NCI-H146 treated with DMSO at 0.1 percent for 48 hours (cell line): ENCODE data around the gene TPCN2.
"Not testable (repeated sequence)": the region's sequence is repeated elsewhere in the genome, so short reads cannot be mapped to it uniquely, and the experiment has no call there.

ENCODE experiments used
- DNase-seq: peaks from one replicate; lab custom pipeline; 2025; ENCODE audit not compliant: unreplicated experiment; lab: John Stamatoyannopoulos, UW

Gene TPCN2

DNA sequence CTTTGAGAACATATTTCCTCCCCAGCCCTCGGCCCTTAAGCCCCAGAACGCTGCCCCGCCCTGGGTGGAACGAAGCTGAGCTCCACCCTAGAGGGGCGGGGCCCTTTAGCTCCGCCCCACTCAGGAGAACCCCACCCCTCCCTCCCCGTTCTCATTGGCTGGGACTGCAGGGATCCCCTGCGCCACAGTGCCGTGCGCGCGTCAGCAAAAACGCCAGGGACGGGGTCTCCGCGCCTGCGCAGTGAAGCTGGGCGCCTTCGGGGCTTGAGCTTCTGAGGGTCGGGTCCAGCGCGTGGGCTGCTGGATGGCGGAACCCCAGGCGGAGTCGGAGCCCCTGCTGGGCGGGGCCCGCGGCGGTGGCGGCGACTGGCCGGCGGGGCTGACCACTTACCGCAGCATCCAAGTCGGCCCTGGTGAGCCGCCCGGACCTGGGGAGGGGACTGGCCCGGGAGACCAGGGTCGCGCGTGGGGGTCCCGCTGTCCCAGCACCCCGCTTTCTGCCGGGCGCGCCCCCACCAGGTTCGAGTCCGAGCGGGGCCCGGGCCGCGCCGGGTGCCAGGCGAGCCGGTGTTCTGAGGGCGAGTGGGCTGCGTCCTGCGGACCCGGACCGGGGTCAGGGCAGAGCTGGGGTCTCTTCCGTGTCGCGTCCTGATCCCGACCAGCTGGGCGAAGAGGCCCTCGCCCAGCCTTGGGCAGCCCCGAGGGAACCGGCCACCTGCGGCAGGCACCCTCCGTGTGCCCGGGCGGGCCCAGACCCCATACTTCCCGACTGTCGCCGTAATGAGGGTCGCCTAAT lies at the start of gene TPCN2:
TSS of gene TPCN2 (plus strand) at position 239 of the 796 bp plus-strand sequence. CDS start at position 305, 66 bp downstream.
- DNase-seq: peak; percentile 81

DNA sequence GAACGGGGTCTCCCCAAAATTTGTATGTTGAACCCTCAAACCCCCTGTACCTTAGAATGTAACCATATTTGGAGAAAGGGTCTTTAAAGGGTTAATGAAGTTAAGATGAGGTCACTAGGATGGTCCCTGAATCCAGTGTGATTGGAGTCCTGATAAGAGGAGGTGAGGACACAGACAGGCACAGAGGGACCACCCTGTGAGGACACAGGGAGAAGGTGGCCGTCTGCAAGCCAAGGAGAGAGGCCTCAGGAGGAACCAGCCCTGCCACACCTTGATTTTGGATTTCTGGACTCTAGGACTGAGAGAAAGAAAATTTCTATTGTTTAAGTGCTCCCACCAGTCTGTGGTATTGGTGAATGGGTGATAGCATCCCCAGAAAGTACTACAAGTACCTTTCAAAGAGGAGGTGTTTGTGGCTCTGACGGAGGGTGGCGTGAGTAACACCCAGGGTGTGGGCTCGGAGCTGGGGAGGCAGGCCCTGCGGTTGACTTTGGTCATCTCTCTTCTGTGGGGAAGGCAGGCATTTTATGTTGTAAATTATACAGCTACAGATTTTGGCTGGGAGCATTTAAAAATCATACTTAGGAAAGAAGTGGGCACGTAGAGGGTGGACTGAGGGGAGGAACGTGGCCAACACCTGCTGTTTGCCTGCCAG lies 49.5 kb upstream of the TPCN2 start:
- no peak for DNase-seq

DNA sequence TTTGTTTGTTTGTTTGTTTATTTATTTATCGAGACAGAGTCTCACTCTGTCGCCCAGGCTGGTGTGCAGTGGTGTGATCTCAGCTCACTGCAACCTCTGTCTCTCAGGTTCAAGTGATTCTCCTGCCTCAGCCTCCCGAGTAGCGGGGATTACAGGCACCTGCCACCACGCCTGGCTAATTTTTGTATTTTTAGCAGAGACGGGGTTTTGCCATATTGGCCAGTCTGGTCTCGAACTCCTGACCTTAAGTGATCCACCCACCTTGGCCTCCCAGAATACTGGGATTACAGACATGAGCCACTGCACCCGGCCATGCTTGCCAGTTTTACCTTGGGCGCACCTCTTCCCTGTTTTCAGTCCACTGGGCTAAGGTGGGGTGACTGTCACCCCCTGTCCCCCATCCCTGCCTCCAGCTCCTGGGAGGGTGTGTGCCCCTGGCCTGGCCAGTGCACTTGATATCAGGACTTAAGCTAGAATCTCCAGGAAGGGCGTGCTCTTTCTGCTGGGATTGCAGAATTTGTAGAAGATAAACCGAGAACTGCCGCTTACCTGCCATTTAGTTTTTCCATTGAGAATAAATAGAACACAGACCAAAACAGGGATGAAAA lies 48.9 kb upstream of the TPCN2 start:
- not testable (repeated sequence) for DNase-seq

DNA sequence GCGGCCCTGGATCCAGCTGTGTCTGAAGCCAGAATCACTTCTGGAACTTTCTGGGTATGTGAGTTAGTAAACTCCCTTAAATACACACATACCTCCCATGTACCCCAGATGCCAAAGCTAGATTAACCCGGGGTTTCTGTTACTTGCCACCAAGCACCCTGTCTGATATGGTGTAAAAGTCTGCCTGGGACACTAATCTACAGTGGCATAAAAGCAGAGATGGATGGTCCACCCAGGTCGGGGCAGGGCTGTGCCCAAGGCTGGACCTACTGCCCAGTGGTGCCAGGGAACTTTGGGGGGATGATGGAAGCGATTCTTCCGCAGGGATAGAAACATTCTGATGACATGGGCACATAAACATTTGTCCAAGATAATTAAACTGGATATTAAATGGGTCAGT lies 48.3 kb upstream of the TPCN2 start:
- DNase-seq: no peak

DNA sequence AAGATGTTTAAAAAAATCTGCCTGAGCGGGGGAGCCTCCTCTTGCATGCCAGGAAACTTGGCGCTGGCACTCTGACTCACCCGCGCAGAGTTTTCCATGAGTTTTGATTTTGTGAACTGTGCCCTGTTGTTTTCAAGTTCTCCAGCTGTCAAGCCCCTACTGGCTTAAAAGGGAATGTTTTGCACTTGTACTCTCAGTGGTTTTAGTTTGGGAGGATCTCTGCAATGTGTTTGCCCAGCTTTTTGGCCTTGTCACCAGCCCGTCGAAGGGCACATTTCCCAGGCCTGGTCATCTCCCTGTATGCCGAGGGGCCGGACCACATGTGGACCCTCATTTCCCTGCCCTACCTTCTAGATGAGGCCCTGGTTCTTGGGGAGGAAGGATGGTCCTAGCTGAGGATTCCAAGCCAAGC lies 47.9 kb upstream of the TPCN2 start:
- no peak for DNase-seq

DNA sequence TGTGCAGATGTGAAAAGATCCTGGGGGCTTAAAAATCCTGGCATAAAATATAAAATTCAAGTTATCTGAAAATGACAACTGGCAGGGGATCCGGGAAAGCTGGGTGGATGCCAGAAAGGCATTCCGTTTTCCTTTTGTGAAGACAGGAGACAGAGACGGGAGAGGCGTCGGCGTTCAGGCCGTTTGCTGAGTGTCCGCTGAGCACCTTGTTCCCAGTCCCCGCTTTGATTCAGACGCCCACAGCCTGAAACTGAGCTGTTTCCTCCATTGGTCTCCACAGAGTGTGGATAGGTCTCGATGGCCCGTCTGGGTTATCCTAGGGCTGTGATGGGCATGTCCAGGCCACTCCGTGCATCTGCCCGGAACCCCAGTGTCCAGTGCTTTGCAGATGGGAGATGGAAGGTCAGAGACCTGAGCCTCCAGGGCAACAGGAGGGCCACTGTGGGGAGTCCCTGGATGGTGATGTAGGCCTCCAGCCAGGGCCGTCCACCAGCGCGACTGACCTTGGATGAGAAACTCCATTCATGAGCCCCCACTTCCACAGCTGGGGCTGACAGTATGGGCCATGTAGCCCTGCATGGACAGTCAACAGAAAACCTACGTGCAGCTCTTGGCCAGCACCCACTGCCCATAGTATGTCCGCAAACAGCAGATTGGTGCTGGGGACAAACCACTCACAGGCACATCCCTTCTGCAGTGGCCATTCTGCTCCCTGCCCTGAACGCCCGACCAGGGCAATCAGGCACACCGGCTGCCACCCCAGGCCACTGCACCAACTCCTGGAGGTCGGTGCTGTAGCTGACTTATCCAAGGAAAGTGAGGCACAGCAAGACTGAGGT lies 47.3 kb upstream of the TPCN2 start:
- no peak for DNase-seq

DNA sequence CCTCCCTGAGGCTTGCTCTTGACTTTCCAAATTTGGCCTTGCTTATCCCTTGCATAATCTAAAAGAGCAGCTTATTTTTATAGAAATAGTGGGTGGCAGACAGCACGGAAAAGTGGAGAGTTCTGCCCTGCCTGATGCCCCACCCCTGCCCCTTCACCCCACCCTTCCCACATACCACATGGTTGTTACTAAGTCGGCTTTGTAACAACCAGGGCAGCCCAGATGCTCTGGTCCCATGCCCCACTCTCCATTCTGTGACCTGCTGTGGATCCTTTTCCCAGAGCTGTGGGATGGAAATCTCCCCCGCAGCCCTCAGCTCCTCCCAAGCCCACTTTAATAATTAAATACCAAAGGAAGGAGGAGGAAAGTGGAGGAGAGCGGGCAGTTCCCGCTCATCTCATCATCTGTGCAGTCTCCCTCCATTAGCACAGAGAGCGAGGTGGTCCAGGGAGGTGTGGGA lies 46.6 kb upstream of the TPCN2 start:
- no peak for DNase-seq

DNA sequence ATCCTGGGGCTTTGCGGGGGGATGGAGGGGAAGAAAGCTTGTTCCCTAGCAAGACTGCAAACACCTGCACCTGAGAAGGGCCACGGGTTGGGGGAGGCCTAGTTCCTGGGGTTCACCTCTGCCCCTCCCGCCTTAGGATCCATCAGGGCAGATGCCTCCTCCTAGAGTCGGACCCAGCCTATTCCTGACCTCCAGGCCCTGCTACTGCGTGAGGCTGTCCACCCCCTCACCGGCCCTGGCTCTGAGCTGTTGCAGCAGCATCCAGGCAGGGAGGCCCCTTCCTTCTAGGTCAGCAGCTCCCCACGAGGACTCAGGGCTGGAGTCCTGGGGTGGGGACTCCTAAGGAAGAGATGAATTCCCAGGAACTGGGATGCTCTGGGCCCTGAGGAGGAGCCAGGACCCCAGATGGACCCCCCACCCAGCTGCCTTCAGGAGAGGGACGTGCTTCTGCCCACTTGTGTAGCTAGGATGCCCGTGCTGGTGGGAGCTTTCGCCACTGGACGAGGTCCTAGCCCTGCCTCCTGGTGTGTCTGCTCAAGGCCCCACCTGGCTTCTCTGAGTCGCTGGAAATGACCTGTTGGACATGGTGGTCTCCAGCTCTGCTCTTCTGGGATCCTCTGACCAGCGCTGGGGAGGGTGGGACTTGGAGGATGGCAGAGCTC lies 46.0 kb upstream of the TPCN2 start:
- no peak for DNase-seq

DNA sequence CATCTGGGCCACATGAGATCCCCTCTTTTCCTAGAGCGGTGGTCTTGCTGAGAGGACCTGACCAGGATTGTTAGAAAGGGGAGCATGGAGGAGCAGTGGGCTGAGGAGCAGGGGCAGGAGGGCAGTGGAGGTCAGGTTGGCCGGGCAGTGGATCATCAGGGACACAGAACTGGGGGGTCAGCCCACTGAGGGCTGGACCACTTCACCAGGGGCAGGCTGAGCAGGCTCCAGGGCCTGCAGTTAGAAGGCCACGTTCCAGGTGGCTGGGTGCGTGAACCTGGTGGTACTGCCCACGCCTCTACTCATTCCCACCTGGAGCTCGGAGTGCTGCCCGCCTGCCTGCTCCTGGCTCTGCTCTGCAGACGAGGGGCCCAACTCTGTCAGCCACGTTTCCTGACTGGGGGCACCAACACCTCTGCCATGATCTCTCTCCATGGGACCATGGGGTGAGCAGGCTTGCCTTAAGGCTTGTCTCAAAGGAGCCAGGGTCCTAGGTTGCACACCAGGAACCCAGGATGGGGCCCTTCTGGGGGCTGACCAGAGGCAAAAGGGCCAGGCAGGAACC lies 45.3 kb upstream of the TPCN2 start:
- DNase-seq: no peak

DNA sequence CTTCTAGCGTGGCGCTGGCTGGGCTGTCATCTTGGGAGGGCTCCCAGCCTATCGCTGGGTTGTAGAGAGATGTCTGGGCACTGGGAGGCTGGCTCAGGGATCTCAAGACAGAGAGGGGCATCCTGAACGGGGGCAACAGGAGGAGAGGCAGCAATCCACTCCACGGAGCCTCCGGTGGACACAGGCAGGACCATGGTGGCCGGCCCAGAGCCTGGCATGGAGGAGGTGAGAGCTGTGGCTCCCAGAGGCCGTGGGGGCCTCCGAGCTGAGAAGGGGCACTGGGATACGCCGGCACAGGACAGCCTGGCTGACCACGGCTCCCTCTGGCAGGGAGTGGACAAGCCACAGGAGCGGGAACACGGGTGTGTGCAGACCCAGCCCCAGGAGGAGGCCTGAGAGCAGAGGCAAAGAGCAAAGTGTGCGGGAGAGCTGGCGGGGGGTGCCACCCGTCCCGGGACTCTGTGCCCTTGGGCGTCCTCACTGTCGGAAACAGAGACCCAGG lies 44.8 kb upstream of the TPCN2 start:
- no peak for DNase-seq

DNA sequence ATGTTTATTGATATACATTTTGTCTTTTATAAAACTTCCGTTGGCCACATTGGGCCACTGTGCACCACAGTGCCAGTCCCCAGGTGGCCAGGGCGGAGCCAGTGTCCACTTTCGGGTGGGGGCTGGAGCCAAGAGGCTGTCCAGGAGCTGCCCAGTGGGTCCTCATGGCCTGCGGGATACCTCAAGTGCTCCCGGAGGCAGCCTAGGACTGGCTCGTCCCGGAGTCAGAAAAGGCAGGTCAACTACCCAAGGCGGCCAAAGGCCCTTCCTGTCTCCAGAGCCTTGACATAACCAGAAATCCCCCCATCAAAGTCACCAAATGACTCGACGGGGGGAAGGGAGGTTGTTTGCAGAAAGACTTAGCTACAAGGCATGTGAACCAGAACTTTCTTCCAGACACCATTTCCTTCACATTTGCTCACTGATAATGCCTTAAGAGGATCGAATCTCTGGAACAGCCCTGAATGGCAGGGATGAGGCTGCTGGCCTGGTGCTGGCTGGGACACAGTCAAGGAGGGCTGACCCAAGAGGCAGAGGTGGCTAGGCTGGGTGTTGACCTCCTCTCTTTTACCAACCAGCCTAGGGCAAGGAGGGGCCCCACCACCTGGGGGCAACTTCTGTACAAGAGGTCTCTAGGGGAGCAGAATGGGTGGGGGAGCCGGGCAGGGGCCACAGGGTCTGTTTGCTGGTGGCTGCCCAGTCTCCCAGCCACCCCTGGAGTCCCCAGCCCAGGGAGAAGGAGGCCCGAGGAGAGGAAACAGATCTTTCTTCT lies 44.1 kb upstream of the TPCN2 start:
- no peak for DNase-seq

DNA sequence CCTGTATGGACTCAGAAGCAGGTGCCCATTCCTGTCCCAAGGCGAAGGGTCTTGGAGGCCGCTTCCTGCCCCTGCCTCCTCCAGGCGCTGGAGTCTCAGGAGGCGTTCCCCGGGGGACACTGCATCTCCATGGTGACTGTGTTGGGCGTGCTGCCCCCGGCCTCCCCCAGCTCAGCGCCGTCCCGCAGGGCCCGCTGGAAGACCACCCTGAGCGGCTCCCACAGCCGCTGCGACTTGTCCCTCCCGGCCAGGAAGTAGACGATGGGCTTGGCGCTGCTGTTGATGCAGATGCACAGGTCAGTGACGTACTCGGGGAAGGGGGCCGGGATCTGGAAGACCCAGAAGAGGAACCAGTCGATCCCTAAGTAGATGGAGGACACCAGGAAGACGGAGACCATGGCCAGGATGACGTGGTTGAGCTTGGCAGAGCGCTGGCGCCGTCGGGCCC lies 43.5 kb upstream of the TPCN2 start:
- no peak for DNase-seq

DNA sequence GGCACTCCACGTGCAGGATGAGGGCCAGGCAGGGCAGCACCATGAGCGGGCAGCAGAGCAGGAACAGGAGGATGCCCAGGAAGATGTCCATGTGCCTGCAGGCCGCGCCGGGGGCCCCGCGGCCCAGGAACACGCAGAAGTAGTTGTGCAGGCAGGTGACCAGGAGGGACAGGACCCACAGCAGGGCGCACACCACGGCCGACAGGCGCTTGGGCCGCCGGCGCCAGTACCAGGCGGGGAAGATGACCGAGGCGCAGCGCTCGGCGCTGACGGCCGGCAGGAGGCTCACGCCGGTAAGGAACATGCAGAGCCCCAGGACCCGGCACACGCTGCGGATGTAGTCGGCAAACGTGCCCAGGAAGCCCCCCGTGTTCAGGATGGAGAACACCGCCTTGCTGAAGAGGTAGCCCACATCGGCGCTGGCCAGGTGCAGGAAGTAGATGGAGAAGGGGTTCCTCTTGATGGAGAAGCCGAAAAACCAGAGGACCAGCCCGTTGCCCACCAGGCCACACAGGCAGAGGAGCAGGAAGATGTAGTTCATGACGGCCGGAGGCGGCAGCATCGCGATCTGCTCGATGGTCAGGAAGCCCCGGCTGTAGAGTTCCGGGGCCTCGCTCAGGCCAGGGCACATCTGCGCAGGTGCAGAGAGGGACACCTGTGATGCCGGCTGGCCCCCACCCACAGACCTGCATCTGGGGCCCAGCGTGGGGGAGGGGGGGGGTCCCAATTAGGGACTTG lies 42.9 kb upstream of the TPCN2 start:
- DNase-seq: no peak

DNA sequence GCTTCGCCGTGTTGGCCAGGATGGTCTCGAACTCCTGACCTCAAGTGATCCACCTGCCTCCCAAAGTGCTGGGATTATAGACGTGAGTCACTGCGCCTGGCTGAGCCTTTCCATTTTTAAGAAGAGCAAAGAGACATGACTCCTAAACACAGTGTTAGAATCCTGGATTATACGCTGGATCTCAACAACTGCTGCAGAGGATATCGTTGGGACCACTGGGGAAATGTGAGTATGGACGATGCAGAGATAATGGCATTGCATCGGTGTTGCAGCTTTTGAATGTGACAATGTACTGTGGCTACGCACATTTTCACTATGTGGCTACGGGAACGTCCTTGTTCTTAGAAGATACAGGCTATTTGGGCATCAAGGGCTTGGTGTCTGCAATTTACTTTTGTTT lies 41.9 kb upstream of the TPCN2 start:
- no peak for DNase-seq

DNA sequence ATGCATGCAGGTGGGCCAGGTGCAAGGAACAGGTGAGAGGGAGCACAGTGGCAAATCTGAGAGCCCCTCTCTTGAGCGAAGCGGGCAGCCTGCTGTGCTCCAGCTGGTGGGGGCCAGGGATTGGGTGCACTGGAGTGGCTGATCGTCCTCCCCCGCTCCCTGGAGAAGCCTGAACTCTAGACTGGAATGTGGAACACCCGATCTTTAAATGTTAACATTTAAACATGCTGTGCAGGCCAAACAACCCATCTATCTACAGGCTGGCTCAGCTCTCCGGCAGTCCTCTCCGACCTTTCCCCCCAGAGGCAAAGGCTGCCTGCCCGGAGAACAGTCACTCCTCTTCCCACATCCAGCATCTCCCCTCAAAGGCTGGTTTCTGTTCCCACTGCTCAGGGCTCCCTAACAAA lies 40.8 kb upstream of the TPCN2 start:
- DNase-seq: peak; percentile 88

DNA sequence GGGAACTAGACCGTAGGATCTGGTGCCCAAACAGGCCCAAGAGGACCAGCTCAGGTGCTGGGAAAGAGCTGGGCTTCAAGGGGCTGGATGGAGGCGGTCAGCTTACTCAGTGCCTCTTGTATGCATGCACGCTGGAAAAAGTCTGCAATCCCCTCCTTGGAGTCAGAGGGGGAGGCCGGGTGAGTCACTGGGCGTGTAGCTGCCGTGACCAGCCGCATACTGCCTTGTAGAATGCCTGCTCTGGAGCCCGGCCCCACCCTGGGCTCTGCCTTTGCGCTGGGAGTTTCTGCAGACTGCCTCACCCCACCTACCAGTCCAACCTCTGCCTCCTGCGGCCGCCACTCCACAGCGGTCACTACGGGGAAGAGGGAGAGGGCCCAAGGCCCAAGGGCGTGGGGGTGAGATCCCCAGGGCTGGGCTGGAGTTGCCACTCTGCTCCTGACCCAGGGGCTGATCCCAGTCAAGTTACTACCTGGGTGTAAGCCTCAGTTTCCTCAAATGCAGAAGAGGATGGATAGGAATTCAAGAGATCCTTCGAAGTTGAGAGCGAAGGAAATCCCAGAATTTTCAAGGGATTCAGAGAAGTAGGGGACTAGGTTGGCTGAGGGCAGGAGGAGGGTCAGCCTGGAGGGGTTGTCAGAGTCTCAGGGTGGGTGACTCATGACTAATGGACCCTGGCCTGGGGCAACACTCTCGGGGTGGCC lies 39.8 kb upstream of the TPCN2 start:
- no peak for DNase-seq

DNA sequence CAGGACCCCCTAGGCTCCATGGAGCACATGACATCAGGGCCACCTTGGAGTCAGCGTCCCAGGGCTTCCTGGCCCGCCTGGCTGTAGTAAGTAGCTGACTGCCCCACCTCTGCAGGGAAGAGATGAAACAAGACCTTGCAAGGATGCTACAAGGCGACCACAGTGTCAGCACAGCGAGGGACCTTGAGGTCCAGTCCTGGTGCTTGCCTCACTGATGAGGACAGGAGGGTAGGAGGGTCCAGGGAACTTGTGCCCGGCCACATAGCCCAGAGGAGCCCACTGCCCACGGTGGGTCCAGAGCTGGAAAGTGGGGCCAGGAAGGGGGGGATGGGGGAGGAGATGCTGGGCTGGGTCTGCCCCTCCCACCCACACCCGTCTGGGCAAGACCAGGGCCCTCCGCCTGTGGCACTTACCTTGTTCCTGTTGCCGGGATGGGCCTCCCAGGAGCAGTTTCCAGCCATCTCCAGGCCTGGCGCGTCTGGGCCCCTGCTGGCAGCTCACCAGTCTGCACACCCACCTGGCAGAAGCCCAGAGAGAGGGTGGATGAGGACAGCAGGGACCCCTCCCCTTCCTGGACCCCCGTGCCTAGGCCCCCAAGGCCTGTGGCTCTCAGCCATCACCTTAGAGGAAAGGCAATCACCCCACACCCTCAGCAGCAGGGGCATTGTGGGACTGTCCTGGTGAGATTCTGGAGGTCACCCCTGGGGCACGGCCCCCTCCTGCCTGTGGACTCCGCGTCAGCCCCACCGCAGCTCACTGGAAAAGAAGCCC lies 39.1 kb upstream of the TPCN2 start:
- DNase-seq: no peak
